ENCODE data around the gene CDK5R1. TPM values are rescaled to one million over a fixed set of nuclear protein-coding genes. Genes with fewer than 3 reads are reported as not detected.
A peak's percentile ranks its signal among the peaks of the same experiment; 100 is the strongest.
"Not testable (repeated sequence)": the region's sequence is repeated elsewhere in the genome, so short reads cannot be mapped to it uniquely, and the experiment has no call there.

Gene CDK5R1
- 10 to 100 TPM in 3 of 12 donors, 1 to 10 TPM in 8, not detected in 1; 6.5 to 11.8 (median 9.1) TPM for polyA plus RNA-seq (ENCODE audit: insufficient read length in 12 of 12)
- long read RNA-seq, donor 1, full-length matches to known transcripts = 1 of 1 reads
- long read RNA-seq, donor 1, partial matches to known transcripts = 0 of 1 reads
- long read RNA-seq, donor 1, other reads (novel, unspliced or antisense) = 0 of 1 reads
- long read RNA-seq, donor 2, full-length matches to known transcripts = 2 of 2 reads
- long read RNA-seq, donor 2, partial matches to known transcripts = 0 of 2 reads
- long read RNA-seq, donor 2, other reads (novel, unspliced or antisense) = 0 of 2 reads
- long read RNA-seq, donor 3, full-length matches to known transcripts = 2 of 2 reads
- long read RNA-seq, donor 3, partial matches to known transcripts = 0 of 2 reads
- long read RNA-seq, donor 3, other reads (novel, unspliced or antisense) = 0 of 2 reads
- long read RNA-seq, donor 4, full-length matches to known transcripts = 1 of 1 reads
- long read RNA-seq, donor 4, partial matches to known transcripts = 0 of 1 reads
- long read RNA-seq, donor 4, other reads (novel, unspliced or antisense) = 0 of 1 reads
- long read RNA-seq, donor 5, full-length matches to known transcripts = 4 of 4 reads
- long read RNA-seq, donor 5, partial matches to known transcripts = 0 of 4 reads
- long read RNA-seq, donor 5, other reads (novel, unspliced or antisense) = 0 of 4 reads
- long read RNA-seq, donor 6, full-length matches to known transcripts = 2 of 2 reads
- long read RNA-seq, donor 6, partial matches to known transcripts = 0 of 2 reads
- long read RNA-seq, donor 6, other reads (novel, unspliced or antisense) = 0 of 2 reads
- long read RNA-seq, donor 7, full-length matches to known transcripts = 1 of 1 reads
- long read RNA-seq, donor 7, partial matches to known transcripts = 0 of 1 reads
- long read RNA-seq, donor 7, other reads (novel, unspliced or antisense) = 0 of 1 reads
- long read RNA-seq, donor 8, full-length matches to known transcripts = 4 of 4 reads
- long read RNA-seq, donor 8, partial matches to known transcripts = 0 of 4 reads
- long read RNA-seq, donor 8, other reads (novel, unspliced or antisense) = 0 of 4 reads
- long read RNA-seq, donor 9, full-length matches to known transcripts = 2 of 2 reads
- long read RNA-seq, donor 9, partial matches to known transcripts = 0 of 2 reads
- long read RNA-seq, donor 9, other reads (novel, unspliced or antisense) = 0 of 2 reads
- long read RNA-seq, donor 10, full-length matches to known transcripts = 2 of 8 reads
- long read RNA-seq, donor 10, partial matches to known transcripts = 6 of 8 reads
- long read RNA-seq, donor 10, other reads (novel, unspliced or antisense) = 0 of 8 reads
- long read RNA-seq, donor 11, full-length matches to known transcripts = 3 of 3 reads
- long read RNA-seq, donor 11, partial matches to known transcripts = 0 of 3 reads
- long read RNA-seq, donor 11, other reads (novel, unspliced or antisense) = 0 of 3 reads

DNA sequence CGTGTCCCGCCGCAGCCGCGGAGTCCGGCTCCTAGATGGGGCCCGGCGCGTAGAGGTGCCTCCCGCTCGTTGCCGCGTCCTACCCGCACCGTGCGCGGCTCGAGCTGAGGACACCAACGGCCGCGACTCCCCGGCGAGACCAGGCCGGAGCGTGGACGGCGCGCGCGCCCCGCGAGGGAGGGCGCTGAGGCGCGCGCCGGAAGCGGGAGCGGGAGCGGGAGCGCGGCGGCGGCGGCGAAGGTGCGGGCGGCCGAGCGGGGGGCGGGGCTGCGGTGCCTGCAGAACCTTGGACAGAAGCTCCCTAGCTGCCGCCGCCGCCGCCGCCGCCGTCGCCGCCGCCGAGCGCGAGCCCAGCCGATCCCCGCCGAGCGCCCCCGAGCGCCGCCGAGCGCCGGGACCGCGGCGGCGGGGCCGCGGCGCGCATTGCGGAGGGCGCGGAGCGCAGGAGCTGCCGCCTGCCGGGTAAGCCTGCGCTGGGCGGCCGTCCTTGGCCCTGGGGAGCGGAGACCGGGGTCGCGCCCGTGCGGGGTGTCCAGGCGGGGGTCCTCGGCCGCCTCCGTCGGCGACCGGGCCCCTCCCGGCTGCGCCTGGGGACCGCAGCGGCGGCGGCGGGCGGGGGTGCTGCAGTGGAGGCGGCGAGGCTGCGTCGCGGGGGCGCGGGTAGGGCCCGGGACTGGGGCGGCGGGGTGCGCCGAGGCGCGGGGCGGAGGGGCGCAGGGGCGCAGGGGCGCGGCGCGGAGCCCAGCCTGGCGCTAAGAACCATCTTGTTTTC lies at the start of gene CDK5R1:
CDK5R1 (plus strand) TSS at position 293 of the 772 bp plus-strand sequence. CDS start 628 bp downstream, outside the sequence.
- DNase-seq = no peak

DNA sequence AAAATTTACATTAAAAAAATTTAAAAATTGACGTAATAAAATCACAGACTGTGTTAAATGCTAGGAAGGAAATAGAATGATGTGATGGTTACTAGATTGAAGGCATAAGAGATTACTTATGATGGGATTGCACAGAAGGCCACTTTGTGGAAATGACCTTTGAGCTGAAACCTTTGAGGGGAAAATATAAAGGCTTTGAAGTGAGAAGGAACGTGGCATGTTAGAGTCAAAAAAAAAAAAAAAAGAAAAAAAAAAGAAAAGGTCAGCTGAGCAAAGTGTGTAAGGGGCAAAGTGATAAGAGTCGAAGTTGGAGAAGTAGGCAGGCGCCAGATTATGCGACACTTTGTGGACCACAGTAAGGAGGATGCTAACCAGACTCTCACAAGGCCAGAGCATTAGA lies 46.1 kb upstream of the CDK5R1 start:
- no peak for DNase-seq

DNA sequence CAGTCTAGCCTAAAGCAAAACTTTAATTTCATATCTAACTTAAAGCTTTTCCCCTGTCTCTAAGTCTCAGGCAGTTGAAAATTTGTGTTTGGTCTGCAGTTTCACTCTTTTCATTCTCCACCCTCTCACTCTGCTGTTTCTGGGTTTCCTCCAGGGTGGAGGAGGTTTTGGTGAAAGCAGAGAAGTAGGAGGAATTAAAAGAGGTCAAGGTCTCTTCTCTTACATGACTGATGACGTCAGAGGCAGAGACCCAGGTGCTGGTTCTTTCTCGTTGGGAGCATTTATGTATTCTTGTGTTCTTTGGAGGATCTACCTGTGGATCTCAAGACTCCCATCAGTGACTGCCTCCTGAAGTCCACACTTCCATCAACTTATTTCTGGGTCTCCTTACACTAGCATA lies 44.9 kb upstream of the CDK5R1 start:
- no peak for DNase-seq

DNA sequence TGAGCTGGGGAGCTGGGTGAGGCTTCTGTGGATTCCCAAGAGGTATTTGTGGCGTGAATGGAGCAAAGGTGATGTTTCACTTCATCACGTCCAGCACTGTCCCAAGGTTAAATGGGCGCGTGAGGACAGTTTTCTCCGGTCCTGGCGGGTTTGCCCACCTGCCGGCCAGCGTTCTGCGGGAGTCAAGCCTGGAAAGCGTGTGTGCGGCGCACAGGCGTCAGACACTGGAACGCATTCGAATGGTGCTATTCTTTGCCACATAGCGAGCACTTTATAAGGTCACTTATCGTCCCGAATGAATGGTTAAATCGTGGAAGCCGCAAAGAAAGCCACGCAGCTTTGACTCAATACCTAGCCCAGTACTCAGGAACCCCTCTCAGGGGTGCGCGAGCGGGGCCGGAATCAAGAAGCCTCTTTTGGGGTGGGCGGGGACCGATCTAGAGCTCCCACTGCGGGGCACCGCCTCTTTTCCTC lies 42.9 kb upstream of the CDK5R1 start:
- no peak for DNase-seq

DNA sequence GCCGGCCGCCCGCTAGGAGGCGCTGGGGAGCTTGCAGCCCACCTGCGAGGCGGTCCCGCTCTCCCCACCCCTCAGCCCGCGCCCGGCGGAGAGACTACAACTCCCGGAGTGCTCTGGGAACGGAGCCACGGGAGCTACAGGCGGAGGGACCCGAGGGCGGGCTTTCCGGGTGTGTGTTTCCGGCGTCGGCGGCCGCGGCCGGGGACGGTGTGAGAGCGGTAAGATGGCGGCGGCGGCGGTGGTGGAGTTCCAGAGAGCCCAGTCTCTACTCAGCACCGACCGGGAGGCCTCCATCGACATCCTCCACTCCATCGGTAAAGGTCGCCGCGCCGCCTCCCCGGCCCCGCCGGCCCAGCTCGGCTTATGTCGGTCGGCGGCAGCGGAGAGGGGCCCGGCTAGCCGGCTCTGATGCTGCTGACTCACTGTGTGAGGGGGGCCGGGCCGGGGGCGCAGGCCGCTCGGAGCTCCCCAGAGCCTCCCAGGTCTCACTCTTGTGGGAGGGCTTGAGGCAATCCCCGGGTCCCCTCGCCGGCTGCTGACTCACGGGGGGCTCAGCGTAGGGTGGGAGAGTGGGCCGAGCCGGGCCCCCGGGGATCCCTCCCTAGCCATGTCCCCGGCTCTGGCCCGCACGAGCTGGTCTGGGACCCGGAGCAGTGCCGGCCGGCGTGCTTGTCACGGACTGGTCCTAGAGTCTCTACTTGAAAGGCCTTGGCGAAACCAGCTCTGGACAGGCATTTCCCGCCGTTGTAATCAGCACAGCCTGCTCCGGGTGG lies 42.3 kb upstream of the CDK5R1 start, which contains the start of gene PSMD11:
PSMD11 (plus strand) TSS at position 210 of the 773 bp plus-strand sequence; CDS start at position 224, 14 bp downstream.
- peak; percentile 96 for DNase-seq

DNA sequence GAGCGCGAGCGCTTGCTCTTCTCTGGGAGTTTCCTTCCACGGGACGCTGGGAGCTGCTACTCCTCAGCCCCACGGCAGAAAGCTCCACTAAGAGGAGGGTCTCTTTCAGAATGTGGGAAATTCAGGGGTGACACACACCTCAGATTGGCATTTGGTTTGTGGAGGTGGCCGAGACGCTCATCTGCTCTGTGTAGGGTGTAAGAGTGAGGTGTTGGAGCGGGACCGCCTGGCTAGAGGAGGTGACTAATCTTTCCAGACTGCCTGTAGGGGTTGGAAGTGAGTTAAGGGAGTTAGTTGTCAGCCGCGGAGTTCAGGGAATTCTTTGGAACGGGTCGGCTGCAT lies 41.7 kb upstream of the CDK5R1 start:
- no peak for DNase-seq

DNA sequence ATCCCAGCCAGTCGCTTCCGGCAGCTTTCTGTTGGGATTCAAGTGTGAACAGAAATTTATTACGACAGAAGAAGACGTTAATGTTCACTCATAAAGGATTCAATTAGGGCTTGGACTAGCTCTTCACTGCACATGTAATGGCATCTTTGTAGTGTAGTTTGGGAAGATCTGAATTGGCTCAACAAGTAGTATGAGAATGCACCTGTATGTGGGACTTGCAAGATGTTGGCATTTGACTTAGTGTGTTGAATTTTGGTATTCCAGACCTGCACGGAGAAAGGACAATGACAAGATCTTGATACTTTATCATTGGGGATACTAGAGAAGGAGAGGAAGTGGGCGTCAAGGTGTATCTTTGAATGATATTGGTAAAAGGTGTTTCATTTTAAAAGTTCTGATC lies 41.3 kb upstream of the CDK5R1 start:
- DNase-seq = no peak

DNA sequence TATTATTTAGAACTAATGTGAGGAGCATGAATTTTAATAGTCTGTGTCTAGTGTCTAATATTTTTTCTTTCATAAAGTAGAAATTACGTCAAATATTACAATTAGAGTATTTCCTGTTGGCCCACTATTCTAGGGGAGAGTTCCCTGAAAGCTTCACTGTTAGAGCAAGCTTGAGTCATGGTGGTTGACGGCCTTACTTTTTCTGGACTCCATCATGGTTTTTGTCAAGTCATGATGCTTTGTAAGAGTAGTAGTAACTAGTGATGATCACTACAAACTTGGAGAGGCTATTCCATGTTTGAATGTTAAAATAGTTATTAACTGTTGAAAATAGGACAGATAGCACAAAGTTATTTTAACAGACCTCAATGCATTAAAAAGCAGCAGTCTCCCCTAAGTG lies 40.8 kb upstream of the CDK5R1 start:
- DNase-seq = no peak

DNA sequence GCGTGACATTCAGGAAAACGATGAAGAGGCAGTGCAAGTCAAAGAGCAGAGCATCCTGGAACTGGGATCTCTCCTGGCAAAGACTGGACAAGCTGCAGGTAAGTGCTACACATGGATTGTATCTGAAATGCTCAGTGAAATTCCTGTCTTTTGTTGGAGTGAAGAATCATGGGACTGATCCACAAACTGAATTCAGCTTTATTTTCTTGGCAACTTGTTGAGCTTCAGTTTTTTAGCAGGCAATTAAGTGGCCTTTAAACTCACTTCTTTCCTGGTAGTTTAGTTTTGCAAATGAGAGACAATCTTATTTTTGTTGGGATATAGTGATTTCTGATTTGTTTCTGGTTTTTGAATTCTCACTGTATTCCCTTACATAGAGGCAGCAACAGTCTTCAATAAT lies 39.8 kb upstream of the CDK5R1 start:
- no peak for DNase-seq

DNA sequence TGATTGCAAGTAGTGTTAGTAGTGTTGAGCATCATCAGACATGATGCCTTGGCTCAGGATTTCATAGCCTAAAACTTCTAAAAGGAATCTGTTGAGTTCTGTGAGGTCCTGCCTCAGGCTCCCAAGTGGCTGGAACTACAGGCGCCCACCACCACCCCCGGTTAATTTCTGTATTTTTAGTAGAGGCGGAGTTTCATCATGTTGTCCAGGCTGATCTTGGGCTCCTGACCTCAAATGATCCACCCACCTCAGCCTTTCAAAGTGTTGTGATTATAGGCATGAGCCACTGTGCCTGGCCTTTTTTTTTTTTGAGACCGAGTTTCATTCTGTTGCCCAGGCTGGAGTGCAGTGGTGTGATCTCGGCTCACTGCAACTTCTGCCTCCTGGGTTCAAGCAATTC lies 36.8 kb upstream of the CDK5R1 start:
- no peak for DNase-seq

DNA sequence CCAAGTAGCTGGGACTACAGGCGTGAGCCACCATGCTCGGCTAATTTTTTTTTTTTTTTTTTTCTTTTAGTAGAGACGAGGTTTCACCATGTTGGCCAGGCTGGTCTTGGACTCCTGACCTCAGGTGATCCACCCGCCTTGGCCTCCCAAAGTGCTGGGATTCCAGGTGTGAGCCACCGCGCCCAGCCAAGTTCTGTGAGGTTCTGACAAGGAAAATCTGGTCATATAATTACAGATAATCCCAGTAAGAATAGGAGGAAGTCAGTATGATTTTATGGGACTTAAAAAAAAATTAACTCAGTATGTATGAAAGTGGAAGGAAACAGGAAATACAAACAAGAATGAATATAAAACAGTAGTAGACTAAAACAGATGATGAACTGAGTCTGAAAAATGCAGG lies 36.4 kb upstream of the CDK5R1 start:
- not testable (repeated sequence) for DNase-seq

DNA sequence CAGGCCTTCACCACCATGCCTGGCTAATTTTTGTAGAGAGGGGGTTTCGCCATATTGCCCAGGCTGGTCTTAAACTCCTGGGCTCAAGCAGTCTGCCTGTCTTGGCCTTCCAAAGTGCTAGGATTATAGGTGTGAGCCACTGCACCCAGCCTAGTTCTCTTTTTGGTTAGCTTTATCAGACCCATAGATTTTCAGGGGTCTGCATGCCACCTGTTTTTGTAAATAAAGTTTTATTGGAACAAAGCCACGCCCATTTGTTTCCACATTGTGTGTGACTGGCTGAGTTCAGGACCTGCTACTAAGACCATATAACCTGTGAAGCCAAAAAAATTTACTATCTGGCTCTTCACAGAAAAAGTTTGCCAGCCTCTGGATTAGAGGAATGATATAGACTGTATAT lies 34.9 kb upstream of the CDK5R1 start:
- DNase-seq = no peak

DNA sequence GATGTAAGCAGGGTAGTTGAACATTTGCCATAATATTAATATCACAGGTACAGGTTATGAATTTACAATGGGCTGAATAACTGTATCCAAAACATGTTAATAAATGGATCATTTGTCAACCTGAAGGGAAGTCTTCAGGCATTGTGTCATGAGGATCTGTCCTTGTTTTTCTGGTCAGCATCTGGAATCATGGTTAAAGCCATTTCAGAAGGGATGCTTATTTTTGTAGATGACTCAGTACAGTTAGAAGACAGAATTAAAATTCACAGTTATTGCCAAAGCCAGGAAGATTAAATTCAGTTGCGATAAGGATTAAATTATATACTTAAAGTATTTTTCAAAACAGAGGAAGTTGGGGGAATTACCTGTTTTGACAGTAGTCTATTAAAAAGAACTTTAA lies 34.5 kb upstream of the CDK5R1 start:
- DNase-seq = no peak

DNA sequence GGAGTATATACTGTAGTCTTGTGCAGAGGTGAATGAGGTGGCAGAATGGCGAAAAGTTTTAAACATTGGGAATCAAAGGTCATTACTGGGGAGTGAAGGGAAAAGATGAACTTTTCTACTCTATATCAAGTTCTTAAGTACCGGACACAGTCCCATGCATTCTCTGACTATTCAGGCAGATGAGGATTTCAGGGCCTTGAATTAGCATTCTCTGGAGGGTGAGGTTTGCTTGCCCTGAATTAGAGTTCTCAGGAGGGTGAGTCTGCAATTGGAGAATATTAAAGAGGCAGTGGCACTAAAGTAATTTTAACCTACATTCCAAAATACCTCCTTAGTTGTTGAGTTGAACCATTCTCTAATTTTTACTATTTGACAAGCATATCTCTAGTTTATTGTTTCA lies 33.4 kb upstream of the CDK5R1 start:
- DNase-seq = no peak

DNA sequence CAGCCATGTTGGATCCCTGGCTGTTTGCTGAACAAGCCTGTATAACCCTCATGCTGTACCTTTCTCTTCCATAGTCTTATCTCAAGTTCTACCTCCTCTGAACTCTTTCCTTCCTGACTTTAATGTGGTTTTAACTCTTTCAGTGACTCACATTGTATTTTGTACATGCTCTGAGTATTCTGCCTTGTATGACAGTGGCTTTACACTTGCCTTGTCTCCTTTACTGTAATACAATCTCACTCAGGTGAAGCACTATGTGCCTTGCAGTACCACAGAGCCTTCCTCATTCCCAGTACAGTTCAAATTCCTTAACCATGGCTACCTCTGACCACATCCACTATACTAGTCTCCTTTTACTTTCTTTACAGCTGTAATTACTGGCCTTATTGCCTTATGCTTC lies 28.4 kb upstream of the CDK5R1 start:
- DNase-seq = no peak

DNA sequence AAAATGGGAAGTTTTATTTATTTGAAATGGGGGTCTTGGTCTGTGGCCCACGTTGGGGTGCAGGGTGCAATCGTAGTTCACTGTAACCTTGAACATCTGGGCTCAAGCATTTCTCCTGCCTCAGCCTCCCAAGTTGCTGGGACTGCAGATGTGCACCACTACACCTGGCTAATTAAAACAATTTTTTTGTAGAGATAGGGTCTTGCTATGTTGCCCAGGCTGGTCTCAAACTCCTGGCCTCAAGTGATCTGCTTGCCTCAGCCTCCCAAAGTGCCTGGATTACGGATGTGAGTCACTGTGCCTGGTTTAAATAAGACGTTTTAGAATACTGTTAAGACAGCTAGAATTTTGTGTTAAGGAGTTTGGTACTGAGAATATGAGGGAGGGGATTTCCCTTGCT lies 26.7 kb upstream of the CDK5R1 start:
- no peak for DNase-seq

DNA sequence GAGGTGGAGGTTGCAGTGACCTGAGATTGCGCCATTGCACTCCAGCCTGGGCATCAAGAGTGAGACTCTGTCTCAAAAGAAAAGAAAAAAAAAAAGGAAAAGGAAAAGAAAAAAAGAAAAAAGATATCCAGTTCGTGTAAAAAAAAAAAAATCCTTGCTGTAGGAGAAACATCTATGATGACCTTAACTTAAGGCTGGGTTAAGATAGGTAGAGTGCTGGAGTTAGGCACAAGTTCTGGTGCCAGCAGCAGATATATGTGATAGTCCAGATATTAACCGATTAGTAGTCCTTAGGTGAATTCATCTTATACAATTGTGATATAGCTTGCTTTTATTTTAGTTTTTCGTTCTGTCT lies 25.3 kb upstream of the CDK5R1 start:
- DNase-seq = no peak

DNA sequence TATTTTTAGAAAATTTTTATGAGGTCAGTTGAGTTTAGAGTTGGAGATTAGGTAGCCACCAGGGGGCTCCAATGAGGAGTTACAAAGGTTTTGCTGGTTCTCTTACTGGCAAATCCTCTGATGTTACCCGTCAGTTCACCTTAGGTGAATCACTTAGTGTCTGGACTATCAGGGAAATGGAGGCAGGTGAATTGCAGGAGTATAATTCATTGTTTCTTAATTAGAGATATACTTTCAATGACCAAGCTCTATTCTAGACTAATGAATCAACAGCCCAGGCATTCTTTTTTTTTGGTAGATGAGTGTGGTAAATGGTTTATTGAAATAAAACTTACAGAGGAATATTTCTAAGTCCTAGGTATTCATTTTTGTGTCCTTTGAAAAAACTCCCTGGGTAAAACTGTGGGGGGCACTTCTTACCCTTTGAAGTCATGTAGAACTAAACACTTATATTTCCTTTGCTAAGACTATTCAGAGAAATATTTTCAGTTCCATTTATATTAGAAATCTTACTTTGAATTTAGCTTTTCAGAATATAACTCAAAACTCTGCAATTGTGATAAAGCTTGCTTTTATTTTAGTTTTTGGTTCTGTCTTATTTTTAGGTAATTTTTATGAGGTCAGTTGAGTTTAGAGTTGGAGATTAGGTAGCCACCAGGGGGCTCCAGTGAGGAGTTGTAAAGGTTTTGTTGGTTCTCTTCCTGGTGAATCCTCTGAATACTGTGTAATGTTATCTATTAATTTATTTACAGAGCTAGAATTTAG lies 24.8 kb upstream of the CDK5R1 start:
- no peak for DNase-seq

DNA sequence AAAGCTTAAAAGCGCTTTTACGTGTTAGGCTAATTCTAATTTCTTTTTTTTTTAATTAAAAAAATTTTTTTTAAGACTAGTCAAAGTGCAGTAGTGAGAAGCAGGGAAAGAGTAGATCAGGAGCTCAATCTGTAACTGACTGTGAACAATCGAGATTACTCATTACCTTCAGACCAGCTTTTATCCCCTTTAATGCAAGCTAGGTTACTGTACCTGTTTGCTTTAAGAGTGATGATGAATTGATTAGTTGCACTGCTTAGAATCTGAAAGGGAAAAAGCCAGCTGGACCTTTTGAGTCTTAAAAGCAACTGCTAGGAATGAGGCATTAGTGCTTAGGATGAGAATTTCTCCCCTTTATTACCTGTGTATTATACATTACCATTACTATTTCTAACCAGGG lies 23.5 kb upstream of the CDK5R1 start:
- no peak for DNase-seq
